AG04450 (cell line): Measurements from ENCODE around the gene L3MBTL4. TPM values are rescaled to one million over a fixed set of nuclear protein-coding genes. Genes with fewer than 3 reads are reported as not detected.

Experiments
- CTCF ChIA-PET: fragments of 300-600, 350-600 bp; formaldehyde crosslinking; extraction: SDS; loops from one replicate; lab custom pipeline; 2022; ENCODE audit warnings: antibody characterized with exemption, inconsistent platforms; lab: Charles Lee
- POLR2A ChIA-PET: fragments of 350-600 bp; formaldehyde crosslinking; extraction: SDS; loops from one replicate; lab custom pipeline; 2021; ENCODE audit warnings: antibody characterized with exemption, inconsistent platforms; lab: Yijun Ruan, JAX
- DNase-seq: peaks from one replicate; pipeline ENCODE4 v3.0.0-alpha.2; 2011; ENCODE audit warnings: low read depth, low spot score
- H3K27ac ChIP-seq: one replicate; pipeline ENCODE4 v1.5.1; 2012; ENCODE audit warnings: low read depth, low read length, control low read depth
- H3K27me3 ChIP-seq: one replicate; pipeline ENCODE4 v1.6.0; 2012; ENCODE audit warnings: low read length; ENCODE audit not compliant: control insufficient read depth, insufficient read depth
- H3K4me3 ChIP-seq: 2 replicates; pipeline ENCODE4 v1.5.1; 2011; ENCODE audit warnings: mild to moderate bottlenecking, low read depth, low read length, control low read depth
- H3K9me3 ChIP-seq: 2 replicates; pipeline ENCODE4 v1.5.1; 2012; ENCODE audit warnings: low read length; ENCODE audit not compliant: control insufficient read depth, insufficient read depth
- polyA plus RNA-seq: library from polyadenylated mRNA; depleted of rRNA; stranded (reverse); fragments of >200 nt; gene quantifications from 2 replicates; pipeline ENCODE4 v1.2.3, GENCODE V29; 2011
- TF ChIP-seq, protein P1 (sequence below): IDR thresholded peaks from 2 replicates; pipeline ENCODE4 v1.5.1; 2011; ENCODE audit warnings: low read depth, low read length, control low read depth, inconsistent platforms

L3MBTL4 gene
- polyA plus RNA-seq, 1 experiment, result 0.05 TPM

DNA sequence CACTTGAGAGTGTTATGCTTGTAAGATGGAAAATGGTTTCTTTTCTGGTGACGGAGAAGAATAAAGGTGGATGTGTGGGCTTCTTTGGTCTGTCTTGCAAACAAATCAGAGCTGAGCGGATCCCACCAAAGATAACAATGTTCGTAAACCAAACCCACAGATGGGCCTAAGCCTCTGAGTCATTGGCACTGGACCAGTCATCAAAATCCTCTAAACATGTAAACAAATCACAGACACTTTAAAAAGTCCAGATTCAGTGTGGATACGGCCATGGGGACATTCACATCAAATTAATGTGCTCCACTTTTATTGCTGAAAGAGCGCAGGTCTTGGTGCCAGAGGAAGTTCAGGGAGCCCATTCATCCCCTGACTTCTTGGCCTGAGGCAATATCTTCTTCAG is 458.9 kb downstream of the L3MBTL4 start:
- TF ChIP-seq, protein P1, sequence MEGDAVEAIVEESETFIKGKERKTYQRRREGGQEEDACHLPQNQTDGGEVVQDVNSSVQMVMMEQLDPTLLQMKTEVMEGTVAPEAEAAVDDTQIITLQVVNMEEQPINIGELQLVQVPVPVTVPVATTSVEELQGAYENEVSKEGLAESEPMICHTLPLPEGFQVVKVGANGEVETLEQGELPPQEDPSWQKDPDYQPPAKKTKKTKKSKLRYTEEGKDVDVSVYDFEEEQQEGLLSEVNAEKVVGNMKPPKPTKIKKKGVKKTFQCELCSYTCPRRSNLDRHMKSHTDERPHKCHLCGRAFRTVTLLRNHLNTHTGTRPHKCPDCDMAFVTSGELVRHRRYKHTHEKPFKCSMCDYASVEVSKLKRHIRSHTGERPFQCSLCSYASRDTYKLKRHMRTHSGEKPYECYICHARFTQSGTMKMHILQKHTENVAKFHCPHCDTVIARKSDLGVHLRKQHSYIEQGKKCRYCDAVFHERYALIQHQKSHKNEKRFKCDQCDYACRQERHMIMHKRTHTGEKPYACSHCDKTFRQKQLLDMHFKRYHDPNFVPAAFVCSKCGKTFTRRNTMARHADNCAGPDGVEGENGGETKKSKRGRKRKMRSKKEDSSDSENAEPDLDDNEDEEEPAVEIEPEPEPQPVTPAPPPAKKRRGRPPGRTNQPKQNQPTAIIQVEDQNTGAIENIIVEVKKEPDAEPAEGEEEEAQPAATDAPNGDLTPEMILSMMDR, result no peak
- ChIA-PET POLR2A (no interaction called here), CTCF (no interaction called here)
- Histone ChIP-seq H3K27ac (no peak overlapping the region), H3K9me3 (no peaks in the 10 kb centered on the region), H3K27me3 (peaks cover 8% of the 10 kb centered on the region), H3K4me3 (no peak overlapping the region)
- DNase-seq, result no peak

DNA sequence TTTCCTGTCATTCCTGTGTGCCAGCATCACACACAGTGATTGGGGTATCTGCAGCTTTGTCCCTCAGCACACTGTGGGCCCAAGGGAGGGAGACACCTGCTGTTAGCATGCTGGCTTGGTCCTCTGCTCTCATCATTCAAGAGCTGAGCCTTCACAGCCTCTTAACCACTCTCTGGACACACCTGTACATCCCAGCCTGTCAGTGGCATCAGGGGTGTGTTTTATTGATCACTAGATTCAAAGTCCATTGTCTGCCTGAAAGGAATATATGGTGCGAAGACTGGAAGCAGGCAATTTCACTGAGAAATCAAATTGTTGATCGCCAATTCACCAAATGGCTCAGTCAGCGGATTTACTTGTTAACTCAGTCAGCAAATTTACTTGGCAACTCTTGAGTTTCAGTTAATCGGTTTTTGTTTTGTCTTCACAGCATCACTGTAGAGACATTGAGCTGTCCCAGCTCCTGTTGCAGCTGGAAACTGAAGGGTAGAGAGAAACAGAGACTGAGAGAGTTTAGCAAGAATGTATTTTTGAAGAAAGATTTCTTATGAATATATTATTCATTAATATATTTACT is 463.1 kb downstream of the L3MBTL4 start:
- POLR2A ChIA-PET, result no interaction called here
- no peak overlapping the region for H3K27ac ChIP-seq
- H3K27me3 ChIP-seq, result no peaks in the 10 kb centered on the region
- DNase-seq, result no peak
- CTCF ChIA-PET, result no interaction called here
- H3K4me3 ChIP-seq, result no peak overlapping the region
- no peaks in the 10 kb centered on the region for H3K9me3 ChIP-seq
- TF ChIP-seq, protein P1, result no peak

GRCh38 chr18:5948781-5949180 is 465.9 kb downstream of the L3MBTL4 start:
- Histone ChIP-seq H3K27ac (no peak overlapping the region), H3K27me3 (no peaks in the 10 kb centered on the region), H3K4me3 (no peak overlapping the region), H3K9me3 (no peaks in the 10 kb centered on the region)
- POLR2A ChIA-PET, result no interaction called here
- TF ChIP-seq, protein P1, result no peak
- CTCF ChIA-PET, result no interaction called here
- DNase-seq, result no peak

GRCh38 chr18:5948237-5948636 is 466.5 kb downstream of the L3MBTL4 start:
- no peak for DNase-seq
- Histone ChIP-seq H3K27ac (no peak overlapping the region), H3K4me3 (no peak overlapping the region), H3K9me3 (no peaks in the 10 kb centered on the region), H3K27me3 (no peaks in the 10 kb centered on the region)
- POLR2A ChIA-PET, result no interaction called here
- CTCF ChIA-PET, result no interaction called here
- TF ChIP-seq, protein P1, result no peak

- ChIA-PET POLR2A (no interaction called here), CTCF (no interaction called here)
- Histone ChIP-seq H3K4me3 (no peak overlapping the region), H3K27ac (no peak overlapping the region), H3K27me3 (no peaks in the 10 kb centered on the region), H3K9me3 (no peaks in the 10 kb centered on the region)
- no peak for DNase-seq
- TF ChIP-seq, protein P1, result no peak
Measured at GRCh38 chr18:5944448-5944847, 470.3 kb downstream of the L3MBTL4 start.
